HL-60/S4 treated with phorbol 12-myristate 13-acetate at 8.2 ng/mL for 4 days and 3 days (cell line): ENCODE results near the gene VEGFB.

Source experiments
- in situ Hi-C: fragments of 300-500 bp; cut with MboI; formaldehyde crosslinking; loops from 2 replicates; pipeline ENCODE4 v1.15.0; 2022; ENCODE audit warnings: low sequenced_read_pairs

Gene VEGFB

DNA sequence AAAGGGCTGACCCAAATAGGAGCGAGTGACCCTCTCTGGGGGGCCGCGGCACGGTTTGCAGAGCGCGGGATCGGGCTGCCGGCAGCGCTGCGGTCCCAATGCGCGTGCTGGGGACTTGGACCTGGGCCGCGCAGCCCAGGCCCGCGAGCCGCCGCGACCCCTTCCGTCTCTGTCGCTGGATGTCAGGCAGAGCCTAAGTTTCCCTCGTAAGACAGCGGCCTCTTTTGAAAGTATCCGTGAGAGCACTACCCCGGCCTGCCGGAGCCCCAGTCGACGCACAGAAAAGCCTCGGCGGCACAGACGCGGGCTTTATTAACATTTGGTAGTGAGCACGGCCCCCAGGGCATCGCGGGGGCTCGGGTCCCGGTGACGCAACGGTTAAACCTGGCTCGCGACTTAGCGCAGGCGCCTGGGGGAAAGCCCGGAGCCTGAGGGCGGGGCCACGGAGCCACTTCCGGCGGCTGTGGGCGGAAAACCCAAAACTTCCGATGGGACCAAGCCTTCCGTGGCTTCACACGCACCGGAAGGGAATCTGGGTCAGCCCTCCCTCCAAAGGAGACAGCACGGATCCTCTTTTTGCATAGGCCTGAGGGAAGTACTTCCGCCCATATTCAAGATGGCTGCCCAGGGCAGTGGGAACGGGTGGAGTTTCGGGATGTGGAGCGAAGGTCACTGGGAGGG, 35.3 kb downstream of the VEGFB start:
- in situ Hi-C loops, result no loop called here

DNA sequence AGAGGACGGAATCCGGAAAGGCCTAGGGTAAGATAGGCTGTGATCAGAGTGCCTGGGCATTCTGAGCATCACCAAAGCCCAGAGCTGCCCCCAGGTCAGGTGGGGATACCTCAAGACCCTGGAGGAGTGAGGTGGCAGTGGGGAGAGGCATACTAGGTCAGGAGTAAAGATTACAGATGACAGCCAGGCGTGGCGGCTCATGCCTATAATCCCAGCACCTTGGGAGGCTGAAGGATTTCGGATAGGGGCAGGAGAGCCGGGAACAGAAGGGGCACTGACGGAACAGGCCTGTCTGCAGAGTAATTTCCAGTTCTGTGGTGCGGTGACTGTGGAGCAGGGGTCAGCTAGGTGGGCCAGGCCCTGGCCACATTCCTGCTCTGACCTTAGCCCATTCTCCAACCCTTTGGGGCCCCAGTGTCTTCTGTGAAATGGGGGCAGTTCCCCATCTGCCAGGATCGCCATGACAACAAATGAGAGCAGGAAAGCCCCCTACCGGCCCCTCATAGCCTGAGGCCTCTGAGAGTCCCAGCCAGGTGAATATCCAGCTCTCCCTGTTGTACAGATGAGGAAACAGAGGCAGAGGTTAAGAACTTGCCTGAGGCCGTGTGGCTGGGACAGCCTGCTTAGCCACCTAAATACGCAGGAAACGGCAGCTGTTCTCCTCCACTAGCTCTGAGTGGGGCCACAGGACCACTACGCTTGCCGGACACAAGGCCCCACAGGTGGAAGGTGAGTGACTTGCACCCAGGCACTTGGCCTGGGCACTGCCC, 40.8 kb downstream of the VEGFB start:
- in situ Hi-C loops, result no loop called here

DNA sequence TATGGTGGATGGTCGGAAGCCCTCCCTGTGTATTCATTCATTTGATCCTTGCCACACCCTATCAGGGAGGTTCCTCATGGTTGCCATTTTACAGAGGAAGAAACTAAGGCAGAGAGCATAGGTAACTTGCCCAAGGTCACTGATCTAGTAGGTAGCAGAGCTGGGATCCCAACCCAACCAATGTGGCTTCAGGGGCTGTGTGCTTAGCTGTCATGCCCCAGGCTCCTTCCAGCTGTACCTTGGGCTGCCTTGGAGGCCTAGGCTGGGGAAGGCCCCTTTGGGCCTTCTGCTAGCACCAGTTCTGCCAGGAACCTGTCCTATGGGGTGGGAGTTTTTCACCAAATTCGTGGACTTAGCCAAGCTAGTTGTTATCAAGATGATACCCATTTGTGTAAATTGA, 41.5 kb downstream of the VEGFB start:
- in situ Hi-C loops, result no loop called here

DNA sequence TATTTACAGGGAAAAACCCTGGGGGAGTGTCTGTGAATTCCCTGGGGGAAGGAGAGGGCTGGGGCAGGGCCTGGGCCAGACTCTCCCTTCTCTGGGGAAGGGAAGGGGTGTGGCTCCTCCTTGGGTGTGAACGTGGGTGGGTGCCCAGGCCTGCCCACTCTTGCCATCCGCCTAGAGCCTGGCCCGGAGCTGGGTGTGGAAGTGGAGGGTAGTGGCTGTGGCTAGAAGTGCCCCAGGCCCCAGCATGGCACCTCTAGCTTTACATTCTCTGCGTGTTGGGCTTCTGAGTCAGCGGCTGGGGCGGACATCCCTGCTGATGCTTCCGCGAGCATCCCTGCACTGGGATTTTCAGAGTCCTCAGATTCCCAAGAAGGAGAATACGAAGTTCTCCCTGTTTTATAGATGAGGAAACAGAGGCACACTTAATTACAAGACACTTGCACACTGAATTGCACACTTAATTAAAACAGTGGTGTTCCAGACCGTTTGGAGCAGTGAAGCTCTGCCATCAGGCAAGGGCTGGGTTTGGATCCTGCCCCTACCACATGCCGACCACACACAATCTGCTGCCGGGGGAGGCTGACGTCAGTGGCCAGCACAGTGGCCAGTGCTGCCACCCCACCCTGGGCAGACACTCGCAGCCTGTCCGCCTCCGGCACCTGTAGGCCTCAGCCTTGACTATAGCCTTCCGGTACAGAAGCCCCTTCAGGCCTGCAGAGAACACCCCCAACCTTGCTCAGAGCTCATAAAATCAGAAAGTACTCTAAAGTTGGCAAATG, 42.5 kb downstream of the VEGFB start:
- in situ Hi-C loops, result no loop called here

DNA sequence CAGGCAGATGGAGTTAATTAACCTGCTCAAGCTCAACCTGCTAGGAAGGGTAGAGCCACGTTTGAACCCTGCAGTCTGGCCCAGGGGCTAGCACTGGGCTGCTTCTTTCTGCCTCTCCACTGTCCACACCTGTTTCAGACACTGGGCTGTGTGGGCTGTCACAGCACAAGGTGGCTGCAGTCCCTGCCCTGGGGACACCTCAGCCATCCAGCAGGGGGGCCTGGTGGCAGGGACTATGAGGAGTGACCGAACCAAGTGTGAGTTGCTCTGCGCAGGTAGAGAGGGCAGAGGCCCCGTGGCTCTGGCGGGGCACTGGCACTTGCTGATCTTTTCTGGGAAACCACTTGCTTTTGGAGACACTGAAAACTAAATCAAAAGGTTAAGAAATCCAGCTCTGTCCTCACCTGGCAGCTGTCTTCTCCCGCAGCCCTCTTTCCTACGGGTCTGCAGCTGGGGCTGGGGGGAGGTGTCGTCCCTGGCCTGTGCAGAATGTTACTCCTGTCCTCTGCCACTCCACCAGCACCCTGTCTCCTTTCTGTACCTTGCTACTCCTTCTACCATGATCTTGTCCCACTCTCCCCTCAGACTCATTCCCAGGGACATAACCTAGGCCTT, 44.3 kb downstream of the VEGFB start:
- in situ Hi-C loops, result no loop called here

DNA sequence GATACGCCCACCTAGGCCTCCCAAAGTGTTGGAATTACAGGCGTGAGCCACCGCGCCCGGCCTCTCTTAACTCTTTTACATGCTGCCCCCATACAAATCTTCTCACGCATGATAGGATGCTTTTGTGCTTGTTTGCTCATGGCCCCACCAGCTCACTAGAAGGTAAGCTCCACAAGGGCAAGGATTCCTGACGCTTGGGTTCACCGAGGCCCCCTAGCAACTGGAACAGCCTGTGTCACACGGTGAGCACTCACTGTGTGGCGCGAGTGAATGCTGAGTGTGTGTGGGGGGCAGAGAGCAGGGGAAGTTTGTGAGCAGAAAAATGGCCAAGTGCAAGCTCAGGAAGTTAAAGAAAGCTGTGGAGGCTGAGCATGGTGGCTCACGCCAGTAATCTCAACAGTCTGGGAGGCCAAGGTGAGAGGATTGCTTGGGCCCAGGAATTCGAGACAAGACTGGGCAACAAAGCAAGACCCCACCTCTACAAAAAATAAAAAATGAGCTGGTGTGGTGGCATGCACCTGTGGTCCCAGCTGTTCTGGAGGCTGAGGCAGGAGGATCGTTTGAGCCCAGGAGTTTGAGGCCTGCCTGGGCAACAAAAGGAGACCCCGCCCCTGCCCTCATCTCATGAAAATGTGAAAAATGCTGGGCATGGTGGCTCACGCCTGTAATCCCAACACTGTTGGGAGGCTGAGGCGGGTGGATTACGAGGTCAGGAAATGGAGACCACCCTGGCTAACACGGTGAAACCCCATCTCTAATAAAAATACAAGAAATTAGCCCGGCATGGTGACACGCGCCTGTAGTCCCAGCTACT, 47.8 kb downstream of the VEGFB start:
- in situ Hi-C loops, result no loop called here

DNA sequence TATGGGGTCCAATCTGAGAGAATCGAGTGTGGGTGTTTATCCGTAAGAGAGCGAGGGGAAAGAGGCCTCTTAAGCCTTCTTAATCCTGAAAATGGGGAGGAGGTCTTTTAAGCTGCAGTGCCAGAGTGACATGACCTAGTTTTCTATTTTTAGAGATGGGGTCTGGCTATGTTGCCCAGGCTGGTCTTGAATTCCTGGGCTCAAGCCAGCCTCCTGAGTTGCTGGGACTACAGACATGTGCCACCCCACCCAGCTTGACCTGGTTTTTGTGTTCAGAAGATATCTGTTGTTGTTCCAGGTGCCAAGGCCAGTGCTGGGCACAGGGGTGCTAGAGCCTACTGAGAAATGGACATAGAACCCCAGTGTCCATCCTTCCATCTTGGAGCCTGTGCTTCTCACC, 48.7 kb downstream of the VEGFB start:
- in situ Hi-C loops, result no loop called here

DNA sequence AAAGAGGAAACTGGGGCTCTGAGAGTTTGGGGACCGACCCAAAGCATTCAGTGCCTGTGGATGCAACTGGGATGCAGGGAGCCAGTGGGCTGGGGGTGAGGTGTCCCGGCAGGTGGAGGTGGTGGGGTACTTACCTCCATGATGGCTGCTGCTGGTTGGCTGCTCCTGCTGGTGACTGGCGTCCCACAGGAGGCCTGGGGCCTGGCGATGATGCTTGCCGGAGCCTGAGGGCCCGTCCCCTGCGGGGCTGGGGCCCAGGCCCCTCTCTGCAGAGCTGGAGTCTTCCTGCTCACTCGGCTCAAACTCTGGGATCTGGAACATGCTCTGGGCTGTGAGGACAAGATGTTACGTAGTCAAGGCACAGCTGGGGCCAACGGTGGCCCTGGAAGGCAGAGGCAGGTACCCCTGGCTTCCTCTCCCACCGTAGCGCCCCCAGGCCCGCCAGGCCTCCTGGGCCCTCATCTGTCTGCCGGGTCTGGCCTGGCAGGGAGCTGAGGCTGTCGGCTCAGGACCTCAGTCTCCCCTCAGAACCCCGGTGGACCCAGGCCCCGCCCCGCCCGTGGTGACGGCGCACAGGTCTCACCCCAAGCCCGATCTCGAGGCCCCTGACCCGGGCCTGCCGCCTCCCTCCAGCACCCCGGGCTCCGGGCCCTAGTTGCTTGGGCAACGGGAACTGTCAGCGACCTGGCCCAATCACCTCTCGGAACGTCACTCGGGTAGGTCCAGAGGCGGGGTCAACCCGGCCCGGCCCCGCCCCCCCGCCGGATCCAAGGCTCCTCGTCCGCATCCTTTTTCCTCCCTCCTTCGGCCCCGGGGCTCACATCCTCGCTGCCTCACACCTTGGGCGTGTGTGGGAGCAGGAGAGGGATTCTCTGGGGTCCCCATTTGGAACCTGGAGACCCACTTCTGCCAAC, 49.9 kb downstream of the VEGFB start, which contains the start of gene BAD:
TSS of gene BAD (minus strand) at position 618 of the 914 bp plus-strand sequence. CDS start at position 321, 297 bp downstream.
- in situ Hi-C loops, result no loop called here

DNA sequence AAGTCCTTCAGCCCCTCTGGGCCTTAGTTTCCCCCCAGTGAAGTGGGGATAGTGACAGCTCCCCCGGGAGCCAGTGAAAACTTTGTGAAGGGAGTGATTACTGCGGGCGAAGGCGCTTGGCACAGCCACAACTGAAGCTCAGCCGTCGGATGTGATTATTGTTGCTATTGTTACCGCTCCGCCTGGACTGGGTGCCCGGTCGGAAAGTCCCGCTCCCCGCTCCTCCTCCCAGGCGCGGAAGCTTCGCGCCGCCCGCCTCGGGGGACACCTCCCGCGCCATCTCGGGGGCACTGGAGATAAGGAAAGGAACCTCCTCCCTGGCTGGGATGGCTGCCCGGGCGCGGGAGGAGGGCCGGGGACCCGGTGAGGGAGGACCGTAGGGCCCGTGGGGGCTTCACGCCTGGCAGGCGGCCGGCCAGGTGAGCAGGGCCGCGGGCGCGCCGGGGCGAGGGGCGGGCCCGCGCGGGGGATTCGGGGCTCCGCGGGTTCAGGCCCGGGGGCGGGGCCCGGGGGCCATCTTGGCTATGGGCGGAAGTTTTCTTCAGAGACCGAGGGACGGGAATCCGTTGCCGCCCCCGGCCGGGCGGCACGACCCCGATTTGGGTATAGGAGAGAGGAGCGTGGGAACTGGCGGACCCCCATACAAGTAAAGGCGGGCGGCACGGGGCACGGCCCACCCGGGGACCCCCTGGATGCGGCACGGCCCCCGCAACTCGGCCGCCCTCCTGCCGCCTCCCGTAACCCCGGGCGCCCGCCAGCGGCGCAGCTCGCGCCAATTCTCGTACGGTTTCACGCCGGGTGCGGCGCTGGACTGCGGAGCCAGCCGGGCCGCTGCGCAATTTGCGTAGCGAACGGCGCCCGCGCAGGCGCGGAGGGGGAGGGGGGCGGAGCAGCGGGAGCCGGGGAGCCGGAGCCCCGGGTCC, 50.8 kb downstream of the VEGFB start, which contains the start of gene GPR137:
TSS of gene GPR137 (plus strand) at position 887 of the 923 bp plus-strand sequence. CDS start 677 bp downstream, outside the sequence.
- in situ Hi-C loops, result no loop called here

DNA sequence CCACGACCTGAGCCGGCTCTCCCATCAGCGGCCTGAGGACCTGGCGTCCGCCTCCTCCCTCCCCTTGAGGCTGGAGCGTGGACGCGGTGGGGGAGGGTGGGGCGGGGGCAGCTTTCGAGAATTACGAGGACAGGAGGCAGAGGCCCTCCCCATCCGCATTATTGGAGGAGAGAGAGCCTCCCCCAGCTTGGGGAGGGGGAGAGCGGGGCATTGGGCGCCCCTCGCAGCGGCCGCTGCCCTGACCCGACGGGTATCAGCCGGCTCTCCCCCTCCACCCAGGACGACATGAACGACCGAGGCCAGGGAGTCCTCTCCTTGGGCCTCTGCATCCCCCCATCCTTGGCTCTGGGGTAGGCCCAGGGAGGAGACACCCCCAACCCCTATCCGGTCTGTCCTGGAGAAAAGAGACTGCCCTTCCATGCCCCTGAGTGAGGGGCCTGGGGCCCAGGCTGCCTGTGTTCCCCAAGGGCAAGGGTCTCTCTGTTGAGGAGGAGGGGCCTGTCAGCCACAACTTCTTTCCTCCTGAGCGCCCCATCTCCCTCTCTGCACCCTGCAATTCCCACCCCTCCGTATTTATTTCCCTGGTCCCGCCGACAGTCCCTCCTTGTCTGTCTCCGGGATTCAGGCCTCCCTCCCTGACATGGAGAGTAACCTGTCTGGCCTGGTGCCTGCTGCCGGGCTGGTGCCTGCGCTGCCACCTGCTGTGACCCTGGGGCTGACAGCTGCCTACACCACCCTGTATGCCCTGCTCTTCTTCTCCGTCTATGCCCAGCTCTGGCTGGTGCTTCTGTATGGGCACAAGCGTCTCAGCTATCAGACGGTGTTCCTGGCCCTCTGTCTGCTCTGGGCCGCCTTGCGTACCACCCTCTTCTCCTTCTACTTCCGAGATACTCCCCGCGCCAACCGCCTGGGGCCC, 51.8 kb downstream of the VEGFB start:
- in situ Hi-C loops, result no loop called here

DNA sequence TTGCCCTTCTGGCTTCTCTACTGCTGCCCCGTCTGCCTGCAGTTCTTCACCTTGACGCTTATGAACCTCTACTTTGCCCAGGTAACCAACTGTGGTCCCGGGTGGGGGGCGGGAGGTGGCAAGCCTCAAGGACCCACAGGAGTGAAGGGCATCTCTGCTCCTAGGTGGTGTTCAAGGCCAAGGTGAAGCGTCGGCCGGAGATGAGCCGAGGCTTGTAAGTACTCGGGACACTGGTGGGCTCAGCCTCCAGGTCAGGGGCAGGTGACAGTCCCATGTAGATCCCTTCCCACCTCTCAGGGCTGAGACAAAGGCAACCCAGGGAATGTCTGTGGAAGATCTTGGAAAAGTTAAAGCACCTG, 52.4 kb downstream of the VEGFB start:
- in situ Hi-C loops, result no loop called here

DNA sequence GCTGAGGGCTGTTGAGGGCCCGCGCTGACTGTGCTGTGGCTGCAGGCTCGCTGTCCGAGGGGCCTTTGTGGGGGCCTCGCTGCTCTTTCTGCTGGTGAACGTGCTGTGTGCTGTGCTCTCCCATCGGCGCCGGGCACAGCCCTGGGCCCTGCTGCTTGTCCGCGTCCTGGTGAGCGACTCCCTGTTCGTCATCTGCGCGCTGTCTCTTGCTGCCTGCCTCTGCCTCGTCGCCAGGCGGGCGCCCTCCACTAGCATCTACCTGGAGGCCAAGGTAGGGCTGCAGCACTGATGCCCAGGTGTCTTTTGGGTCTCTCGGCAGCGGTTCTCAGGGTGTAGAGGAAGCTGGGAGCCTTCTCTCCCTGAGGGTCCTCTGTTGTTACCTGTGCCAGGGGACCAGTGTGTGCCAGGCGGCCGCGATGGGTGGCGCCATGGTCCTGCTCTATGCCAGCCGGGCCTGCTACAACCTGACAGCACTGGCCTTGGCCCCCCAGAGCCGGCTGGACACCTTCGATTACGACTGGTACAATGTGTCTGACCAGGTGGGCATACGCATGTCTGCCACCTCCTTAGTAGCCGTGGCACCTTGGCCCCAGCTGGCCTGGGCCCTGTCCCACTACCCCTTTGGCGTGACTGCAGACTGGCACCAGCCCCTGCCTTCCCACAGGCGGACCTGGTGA, 53.4 kb downstream of the VEGFB start:
- in situ Hi-C loops, result no loop called here

DNA sequence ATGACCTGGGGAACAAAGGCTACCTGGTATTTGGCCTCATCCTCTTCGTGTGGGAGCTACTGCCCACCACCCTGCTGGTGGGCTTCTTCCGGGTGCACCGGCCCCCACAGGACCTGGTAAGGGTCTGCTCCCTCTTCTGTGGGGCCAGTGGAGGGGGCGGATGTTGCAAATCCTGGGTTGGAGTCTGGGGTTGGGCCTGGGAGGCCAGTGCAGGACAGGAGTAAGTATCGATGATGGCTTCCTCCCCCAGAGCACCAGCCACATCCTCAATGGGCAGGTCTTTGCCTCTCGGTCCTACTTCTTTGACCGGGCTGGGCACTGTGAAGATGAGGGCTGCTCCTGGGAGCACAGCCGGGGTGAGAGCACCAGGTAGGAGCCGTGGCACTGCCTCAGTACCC, 54.0 kb downstream of the VEGFB start:
- in situ Hi-C loops, result no loop called here
